ENCODE measurements around the gene PLA2G2E.
A peak's percentile ranks its signal among the peaks of the same experiment; 100 is the strongest.

The PLA2G2E gene

GRCh38 chr1:19877181-19877750, 46.2 kb downstream of the PLA2G2E start:
- H3K4me3 ChIP-seq (ENCODE audit: low read depth, low read length) = no peak overlapping the region
- in situ Hi-C loops (cut with HindIII; ENCODE audit: low sequenced_read_pairs) = no loop called here
- no peak for TF ChIP-seq CTCF (IDR thresholded peaks at IDR 0.05; ENCODE audit: low read depth, low read length)
- no peak for DNase-seq (ENCODE audit: low read depth, low spot score)

- H3K4me3 ChIP-seq (ENCODE audit: low read depth, low read length) = no peak overlapping the region
- in situ Hi-C loops (cut with HindIII; ENCODE audit: low sequenced_read_pairs) = no loop called here
- DNase-seq (ENCODE audit: low read depth, low spot score) = no peak
- peak; percentile 5 for TF ChIP-seq CTCF (IDR thresholded peaks at IDR 0.05; ENCODE audit: low read depth, low read length)
These were observed 51.2 kb downstream of the PLA2G2E start for GRCh38 chr1:19872190-19872589.
